GM21360 (cell line): Measurements from ENCODE around the gene SLC22A4.

Experiments
- ATAC-seq: cut with Tn5 transposase; IDR thresholded peaks from one replicate; pipeline ENCODE4 v1.9.1; 2021; ENCODE audit warnings: mild to moderate bottlenecking, moderate library complexity; ENCODE audit not compliant: unreplicated experiment

The SLC22A4 gene

DNA sequence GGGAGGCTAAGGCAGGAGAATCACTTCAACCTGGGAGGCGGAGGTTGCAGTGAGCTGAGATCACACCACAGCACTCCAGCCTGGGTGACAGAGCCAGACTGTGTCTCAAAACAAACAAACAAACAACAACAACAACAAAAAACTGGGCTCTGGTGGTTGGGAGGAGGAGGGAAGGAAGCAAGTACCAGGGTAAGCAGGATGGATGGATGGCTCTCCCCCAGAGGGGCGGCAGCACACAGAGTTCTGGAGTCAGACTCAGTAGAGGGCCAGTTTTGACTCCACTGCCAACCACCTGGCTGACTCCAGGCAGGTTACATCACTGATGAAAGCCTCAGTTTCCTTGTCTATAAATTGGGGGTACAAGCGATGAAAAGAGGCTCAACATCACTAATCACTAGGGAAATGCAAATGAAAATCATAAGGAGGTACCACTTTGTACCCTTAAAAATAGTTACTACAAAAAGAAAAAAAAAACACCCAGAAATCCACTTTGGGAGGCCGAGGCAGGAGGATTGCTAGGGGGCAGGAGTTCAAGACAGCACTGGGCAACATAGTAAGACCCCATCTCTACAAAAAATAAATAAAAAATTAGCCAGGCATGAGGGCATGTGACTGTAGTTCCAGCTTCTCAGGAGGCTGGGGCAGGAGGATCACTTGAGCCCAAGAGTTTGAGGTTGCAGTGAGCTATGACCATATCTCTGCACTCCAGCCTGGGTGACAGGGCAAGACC lies 3.2 kb downstream of the SLC22A4 start:
- no peak for ATAC-seq

DNA sequence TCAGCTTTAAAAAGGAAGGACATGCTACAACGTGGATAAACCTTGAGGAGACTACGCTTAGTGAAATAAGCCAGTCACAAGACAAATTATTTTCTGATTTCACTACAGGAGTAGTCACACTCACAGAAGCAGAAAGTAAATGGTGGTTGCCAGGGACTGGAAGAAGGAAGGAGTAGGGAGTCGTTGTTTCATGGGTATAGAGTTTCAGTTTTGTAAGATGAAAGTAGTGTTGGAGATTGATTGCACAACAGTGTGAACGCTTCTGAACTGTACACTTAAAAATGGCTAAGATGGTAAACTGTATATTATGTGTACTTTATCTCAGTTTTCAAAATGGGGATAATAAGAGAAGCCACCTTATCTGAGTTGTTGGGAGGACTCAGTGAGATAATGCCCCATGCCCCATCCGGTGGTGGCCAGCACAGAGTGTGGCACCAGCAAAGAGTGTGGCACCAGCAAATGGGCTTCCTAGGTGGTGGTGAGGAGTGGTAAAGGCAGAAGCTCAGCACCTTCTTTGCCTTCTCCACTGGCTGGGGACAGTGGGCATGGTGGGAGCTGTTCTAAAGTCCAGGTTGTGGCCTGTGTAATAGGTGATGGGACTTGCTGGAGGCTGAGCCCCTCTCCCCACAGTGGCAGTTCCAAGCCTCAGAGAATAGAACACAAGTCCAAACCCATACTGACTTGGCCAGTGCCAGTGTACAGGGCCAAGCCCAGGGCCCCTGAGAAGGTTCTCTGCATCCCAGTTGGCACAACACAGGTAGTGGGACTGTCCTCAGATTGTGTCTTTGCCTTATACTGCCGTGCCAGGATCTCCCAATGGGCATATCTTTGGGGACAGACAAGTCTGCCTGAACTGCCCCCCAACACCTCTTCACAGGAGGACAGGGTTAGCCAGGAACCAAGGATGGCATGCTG lies 4.4 kb downstream of the SLC22A4 start:
- no peak for ATAC-seq

DNA sequence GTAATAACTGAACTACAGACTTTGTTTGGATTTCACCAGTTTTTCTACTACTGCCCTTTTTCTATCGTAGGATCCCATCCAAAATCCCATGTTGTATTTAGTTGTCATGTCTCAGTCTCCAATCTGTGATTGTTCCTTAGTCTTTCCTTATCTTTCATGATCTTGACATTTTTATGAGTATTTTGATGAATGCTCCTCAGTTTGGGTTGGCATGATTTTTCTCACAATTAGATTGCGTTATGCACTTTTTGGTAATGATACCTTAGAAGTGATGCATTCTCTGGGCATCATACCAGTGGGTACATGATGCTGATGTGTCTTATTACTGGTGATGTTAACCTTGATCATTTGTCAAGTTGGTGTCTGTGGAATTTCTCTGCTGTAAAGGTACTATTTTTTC lies 5.7 kb downstream of the SLC22A4 start:
- ATAC-seq: no peak

DNA sequence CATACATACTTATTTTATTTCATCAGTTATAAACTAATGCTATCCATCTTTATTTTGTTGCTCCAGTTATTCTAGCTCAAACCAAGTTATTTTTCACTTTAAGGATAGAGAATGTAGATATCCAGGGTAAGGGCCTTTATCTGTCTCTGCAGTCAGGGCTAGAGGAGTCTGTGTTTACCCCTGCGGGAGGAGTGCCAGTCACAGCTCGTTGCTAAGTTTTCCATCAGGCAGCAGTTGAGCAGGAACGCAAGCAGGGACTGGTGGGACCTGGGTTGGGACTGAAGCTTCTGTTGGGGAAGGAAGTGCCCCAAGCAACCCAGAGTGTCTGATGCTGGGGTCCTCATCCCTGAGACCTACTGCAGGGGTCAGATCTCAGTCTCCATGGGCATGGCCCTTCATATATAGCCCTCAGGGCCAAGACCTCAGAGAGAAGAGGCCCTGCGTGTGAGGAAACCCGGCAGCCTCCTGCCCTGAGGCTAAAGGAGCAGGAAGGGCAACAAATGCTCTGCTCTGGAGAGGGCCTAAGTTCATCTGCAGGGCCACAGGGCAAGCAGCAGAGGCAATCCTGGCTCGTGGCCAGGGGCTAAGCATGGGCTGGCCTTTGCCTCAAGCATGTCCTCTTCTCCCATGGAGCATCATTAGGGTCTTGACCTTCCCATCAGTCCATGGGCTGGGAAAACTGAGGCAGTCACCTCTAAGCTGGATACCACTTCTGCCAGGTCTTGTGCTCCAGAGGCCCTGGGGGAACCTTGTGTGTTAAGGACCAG lies 6.6 kb downstream of the SLC22A4 start:
- ATAC-seq: no peak

DNA sequence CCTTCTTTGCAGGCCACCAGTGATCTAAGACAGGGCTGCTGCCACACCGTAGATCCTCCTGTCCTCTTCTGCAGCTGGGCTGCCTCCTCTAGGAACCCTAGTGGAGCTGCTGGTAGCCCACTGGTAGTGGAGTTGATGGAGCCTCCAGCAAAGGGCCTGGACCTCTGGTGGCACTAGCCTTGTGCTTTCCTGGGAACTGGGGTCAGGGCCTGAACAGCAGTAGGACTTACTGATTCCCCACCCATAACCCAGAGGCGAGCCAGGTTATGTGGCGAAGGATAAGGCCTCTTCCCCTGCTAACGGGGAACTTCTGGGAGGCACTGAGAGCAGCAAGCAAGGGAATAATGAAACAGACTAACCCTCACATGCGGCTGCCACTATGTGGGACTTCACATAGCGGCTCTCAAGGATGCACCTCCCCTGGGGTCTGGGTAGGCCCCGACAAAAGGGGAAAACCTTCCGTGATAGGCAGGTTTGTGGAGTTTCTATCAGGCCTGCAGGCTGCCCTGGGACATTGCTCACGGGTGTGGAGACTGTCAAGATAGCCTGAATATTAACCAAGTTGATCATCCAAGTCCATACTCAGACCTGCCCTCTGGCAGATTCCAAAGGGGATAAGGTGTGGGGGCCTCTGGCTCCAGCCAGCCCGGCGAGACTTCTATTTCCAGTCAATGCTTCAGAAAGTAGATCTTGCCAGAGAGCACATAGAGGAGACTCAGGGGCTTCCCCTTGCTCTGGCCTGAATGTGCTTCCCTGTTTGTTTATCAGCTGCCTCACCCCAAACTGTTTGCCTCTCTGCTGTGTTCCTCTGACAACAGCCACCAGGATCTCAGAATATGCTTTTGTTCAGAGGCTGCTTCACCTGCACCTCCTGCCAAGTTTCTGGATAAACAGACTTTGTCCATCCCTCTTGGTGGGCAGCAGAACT lies 7.4 kb downstream of the SLC22A4 start:
- no peak for ATAC-seq

DNA sequence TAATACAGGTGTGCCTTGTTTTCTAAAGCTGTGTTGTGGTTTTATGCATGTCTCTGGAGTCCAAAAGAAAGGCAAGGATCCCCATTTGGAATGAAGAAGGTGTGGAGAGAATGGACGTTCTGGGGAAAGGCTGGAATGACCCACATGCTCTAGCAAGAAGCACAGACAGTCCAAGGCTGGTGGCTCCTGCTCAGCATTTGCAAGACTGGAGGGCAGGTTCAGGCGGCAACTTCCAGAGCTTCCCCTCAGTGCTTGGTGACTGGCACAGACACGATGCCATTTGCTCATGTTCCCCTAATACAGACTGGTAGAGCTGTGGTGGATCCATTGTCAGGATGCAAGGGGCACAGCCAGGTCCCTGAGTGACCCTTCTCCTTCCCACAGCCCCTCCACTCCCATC lies 8.2 kb downstream of the SLC22A4 start:
- no peak for ATAC-seq

DNA sequence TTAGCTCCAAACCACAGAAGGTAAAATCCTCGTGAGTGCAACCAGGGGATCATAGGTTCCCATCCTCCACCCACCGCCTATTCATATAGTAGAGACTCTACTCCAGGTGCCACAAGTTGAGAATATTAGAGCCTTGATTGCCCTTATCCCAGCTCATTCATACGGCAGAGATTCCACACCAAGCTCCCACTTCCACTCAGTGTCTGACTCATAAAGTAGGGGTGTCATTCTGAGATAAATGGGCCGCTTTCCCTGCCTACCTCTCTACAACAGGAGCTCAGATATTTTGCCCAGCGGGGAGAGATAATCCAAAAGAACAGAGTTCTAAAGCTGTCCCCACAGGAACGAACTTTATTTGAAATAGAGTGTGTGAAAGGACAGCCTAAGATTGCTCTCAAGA lies 9.4 kb downstream of the SLC22A4 start:
- ATAC-seq: no peak

DNA sequence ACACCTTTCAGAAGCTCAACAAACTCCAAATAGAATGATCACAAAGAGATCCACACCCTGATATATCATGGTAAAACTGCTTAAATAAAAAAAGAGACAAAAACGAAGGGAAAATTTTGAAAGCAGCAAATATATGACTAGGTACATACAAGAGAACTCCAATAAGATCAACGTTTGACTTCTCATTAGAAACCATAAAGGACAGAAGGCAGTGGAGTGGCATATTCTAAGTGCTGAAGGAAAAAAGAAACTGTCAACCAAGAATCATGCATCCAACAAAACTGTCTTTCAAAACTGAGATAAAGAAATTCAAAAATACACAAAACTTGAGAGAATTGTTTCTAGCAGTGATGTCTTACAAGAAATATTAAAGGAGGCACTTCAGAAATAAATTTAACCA lies 11.2 kb downstream of the SLC22A4 start:
- no peak for ATAC-seq

DNA sequence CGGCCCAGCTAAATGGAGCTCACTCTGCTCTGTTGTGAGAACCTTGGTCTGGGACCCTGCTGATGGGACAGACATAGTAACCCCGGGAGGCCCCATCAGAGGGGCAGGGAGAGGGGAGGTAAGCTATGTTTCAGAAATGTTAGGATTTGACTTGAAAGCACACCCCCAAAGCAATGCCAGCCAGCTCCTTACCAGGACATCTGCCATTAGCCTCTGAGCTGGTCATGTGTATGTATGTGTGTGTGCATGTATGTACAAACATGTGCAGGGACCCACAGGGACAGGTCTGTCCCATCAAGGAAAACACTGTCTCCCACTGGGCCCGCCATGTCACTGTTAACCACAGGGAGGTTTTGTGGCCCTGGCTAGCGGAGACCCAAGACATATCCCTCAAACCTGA lies 14.5 kb downstream of the SLC22A4 start:
- no peak for ATAC-seq

DNA sequence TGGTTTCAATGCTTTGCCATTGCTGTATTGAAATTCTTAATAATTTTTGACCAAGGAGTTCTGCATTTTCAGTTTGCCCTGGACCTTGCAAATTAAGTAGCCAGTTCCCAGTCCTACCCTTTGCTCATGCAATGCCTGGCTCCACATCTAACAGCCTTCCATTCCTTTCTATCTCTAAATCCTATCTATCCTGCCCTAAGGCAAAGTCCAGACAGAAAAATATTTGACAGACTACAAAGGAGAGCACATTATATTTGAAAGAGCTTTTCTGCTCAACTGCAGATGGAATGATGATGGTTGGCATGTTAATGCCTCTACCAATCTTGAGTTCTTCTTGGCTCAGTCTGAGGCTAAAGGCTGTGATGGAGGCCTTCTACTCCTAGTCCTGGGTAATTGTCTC lies 15.5 kb downstream of the SLC22A4 start:
- ATAC-seq: no peak

DNA sequence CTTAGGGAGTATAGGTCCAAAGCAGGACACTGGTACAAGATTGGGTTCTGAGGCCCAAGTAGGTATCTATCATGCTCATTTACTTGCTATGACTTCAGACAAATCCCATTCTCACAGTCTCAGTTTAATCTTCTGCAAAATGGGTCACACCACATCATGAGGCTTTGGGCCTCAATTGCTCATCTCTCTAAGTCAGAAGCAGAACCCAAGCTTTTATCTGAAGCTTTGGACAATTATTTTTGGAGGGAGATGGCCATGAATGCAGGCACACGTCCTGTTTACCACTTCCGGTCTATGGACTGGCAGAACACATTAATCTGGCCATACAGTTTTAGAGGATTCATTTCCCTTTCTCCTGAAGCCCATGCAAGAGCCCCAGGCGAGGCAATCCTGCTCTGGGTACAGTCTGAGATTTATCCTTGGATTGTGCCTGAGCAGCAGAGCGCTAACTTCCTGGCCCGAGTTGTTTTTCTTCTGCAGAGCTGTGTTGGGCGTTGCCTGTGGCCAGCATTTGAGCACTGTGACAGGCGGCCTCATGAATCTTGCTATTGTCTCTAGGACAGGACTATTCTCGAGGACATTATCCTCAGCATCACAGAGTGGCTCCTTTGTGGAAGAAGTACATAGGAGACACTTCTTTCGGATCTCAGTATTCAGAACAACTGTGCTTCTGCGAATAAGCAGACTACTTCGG lies 16.1 kb downstream of the SLC22A4 start:
- ATAC-seq: no peak

DNA sequence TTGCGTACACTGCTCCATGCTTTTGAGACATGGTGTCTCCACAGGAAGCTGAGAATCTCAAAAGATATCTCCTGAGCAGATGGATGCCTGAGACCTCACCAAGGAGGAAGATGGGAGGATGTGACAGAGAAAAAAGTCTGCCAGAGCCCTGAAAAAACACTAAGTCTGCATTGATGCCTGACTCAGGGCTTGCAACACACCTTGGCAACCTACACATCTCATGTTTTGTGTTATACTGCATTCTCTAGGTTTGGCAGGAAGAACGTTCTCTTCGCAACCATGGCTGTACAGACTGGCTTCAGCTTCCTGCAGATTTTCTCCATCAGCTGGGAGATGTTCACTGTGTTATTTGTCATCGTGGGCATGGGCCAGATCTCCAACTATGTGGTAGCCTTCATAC lies 19.2 kb downstream of the SLC22A4 start:
- ATAC-seq: no peak

DNA sequence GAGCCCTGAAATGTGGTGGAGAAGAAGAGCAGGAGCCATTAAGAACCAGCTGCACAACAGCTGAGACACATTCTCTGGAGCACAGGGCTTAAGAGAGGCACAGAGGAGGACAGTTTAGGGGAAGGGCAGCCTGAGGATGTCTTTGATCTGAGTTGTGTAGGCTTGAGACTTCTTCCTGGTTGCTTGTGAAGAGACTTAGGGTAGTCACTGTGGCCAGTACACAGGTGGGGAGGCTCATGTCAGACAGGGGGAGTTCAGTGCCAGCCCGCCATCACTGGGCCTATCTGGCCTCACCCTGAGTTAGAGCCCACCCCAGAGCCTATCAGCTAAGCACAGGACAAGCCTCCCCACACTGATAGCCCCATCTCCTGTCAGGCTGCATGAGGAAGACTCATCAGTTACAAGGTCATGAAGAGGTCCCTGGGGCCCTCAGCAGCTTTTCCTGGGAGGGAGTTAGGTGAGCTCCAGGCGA lies 19.8 kb downstream of the SLC22A4 start:
- no peak for ATAC-seq

DNA sequence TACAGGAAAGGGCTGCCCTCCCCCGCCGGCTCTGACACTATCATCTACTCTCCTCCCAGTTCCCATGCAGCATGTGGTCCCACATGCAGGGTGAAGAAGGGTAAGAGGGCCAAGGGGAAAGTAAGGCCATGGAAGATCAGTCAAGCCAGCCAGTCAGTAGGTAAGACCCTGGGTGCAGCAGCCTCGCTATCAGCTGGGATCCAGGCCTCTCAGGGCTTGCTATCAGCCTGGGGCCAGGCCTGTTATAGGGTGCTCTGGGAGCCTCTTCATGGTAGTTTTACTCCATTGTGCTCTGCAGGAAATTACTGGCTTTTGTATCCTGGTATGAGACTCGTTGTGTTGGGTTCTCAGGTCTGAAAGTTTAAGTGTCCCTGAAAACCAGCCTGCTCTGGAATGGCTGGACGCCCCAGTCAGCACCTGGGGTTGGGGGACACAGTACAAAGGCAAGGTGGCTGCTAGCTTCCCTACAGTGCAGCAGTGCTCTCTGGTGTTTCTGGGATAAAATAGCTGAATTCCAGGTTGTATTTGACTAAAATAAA lies 21.4 kb downstream of the SLC22A4 start:
- no peak for ATAC-seq

DNA sequence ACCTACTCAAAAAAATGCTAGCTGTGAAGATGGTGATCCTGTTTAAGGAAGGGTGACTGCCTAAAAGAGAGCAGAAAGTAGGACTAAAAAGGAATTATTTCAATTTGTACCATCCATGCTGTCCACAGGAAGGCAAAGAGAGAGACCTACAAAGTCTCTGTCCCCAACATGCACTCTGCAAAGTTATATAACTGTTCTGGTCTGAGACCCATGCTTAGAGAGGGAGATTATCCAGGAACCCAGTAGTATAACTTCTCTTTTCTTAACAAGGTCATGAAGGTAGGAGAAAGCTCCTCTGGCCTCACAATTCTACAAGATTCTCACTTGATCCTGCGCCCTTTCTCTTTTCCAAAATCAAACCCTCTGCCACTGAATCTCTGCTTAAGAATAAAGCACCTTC lies 25.8 kb downstream of the SLC22A4 start:
- no peak for ATAC-seq

DNA sequence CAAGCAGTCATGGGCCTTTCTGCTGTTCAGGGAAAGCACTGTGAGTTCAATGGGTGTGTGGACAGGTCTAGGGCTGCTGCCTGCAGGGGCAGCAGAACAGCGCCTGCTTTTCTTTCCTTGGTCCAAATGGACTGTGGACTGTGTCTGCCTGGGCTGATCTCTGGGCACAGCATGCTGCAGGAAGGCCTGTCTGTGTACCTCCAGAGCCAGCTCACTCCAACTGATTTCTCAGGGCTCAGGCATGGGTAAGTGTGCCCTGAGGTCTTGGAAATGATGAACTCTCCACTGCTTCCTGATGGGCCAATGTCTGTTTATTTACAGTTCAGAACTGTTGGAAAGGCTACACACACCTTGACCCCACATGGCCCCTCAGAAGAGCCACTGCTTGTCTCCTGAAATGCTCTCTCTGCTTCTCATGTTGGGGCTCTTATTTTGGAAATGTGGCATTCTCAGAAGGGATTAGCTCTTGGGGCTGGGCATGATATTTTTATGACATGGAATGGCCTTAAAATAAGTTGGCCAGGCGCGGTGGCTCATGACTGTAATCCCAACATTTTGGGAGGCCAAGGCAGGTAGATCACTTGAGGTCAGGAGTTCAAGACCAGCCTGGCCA lies 27.0 kb downstream of the SLC22A4 start:
- no peak for ATAC-seq

DNA sequence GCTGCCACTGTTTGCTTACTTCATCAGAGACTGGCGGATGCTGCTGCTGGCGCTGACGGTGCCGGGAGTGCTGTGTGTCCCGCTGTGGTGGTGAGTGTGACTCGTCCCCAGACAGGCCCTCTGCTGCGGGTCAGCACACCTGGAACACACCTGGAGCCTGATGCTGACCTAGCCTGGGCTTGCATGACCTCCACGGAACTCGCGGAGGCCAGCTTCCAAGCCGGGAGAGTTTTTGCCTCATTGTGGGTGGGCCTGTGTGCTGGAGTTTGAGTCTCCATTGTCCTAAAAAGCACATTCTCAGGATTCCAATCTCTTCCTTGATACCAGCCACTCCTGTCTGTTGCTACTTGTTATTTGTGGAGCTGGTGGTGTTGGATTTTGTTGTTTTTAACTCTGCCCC lies 28.1 kb downstream of the SLC22A4 start:
- no peak for ATAC-seq

DNA sequence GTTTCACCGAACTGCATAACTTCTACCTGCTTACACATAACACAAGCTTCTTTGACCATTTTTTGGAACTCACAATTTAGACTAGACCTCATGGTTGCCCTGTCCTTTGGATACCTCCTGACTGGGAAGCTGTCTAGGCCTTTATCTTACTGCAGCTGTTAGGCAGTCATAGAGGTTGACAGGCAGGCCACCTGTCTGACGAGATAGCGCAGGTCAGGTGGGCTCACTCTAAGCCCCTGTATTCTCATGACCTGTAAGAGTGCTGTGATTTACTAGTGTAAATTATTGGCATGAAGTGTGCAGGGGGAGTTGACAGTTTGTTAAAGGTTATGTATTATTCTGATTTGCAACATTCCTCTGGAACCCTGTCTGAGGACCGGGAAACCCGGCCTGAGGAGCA lies 29.0 kb downstream of the SLC22A4 start:
- no peak for ATAC-seq

DNA sequence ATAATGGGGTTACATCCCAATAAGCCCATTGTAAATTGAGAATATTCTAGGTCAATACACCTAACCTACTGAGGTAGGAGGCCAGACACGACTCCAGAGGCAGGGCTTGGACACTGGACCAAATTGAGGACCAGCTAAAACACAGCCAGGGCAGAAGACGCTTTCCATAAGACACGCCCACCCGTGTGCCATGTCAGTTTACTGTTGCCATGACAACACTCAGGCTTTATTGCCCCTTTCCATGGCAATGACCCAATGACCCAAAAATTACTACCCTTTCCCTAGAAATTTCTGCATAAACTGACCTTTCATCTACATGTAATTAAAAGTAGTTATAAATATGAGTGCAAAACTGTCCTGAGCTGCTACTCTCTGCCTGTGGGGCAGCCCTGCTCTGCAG lies 31.5 kb downstream of the SLC22A4 start:
- no peak for ATAC-seq
